Activated B cell treated with CpG ODN at 0.5 μM for 24 hours (primary cell): ENCODE measurements around the gene CADPS2. TPM values are rescaled to one million over a fixed set of nuclear protein-coding genes. Genes with fewer than 3 reads are reported as not detected.
"Not testable (repeated sequence)": the region's sequence is repeated elsewhere in the genome, so short reads cannot be mapped to it uniquely, and the experiment has no call there.

Experiments
- ATAC-seq: fragments of 200-7000 bp; cut with Tn5 transposase; one replicate; pipeline ENCODE4 v1.10.0; 2021; ENCODE audit warnings: low read depth, mild to moderate bottlenecking, moderate library complexity
- CTCF ChIA-PET: fragments of 350-600 bp; sonication (Branson Sonifier 250); formaldehyde crosslinking; loops from one replicate; lab custom pipeline; 2021; ENCODE audit warnings: antibody characterized with exemption; lab: Charles Lee
- POLR2A ChIA-PET: fragments of 350-600 bp; sonication (Branson Sonifier 250); formaldehyde crosslinking; loops from one replicate; lab custom pipeline; 2021; ENCODE audit warnings: antibody characterized with exemption; lab: Charles Lee
- DNase-seq: peaks from one replicate; pipeline ENCODE4 v3.0.0; 2022
- H3K27ac Mint-ChIP-seq: one replicate; pipeline ENCODE4 v1.8.0; 2020; ENCODE audit warnings: mixed read lengths
- H3K27me3 Mint-ChIP-seq: one replicate; pipeline ENCODE4 v1.8.0; 2021; ENCODE audit warnings: mixed read lengths
- H3K36me3 Mint-ChIP-seq: one replicate; pipeline ENCODE4 v1.8.0; 2021; ENCODE audit warnings: low read depth, mixed read lengths
- H3K4me1 Mint-ChIP-seq: one replicate; pipeline ENCODE4 v1.8.0; 2021; ENCODE audit warnings: mixed read lengths
- H3K4me3 Mint-ChIP-seq: one replicate; pipeline ENCODE4 v1.8.0; 2020; ENCODE audit warnings: mild to moderate bottlenecking, mixed read lengths
- H3K9me3 Mint-ChIP-seq: one replicate; pipeline ENCODE4 v1.8.0; 2020; ENCODE audit warnings: mixed read lengths
- CTCF ChIP-seq: fragments of 200-600 bp; IDR thresholded peaks from one replicate; pipeline ENCODE4 v1.8.0; 2022; ENCODE audit warnings: antibody characterized with exemption, mild to moderate bottlenecking
- intact Hi-C: fragments of 100-400 bp; cut with micrococcal nuclease; formaldehyde crosslinking; loops from one replicate; pipeline ENCODE4 v1.15.1; 2024
- total RNA-seq: library from RNA; stranded (reverse); gene quantifications from 2 replicates; pipeline ENCODE4 v1.2.3, GENCODE V29; 2022

The CADPS2 gene
- total RNA-seq, 1 donor from 2014 or later: not detected

GRCh38 chr7:122679813-122680212 lies 206.4 kb downstream of the CADPS2 start:
- Mint-ChIP-seq H3K36me3 (no peaks in the 10 kb centered on the region), H3K27me3 (no peaks in the 10 kb centered on the region), H3K4me1 (no peaks in the 10 kb centered on the region), H3K9me3 (no peaks in the 10 kb centered on the region), H3K27ac (no peak overlapping the region), H3K4me3 (no peak overlapping the region)
- ChIA-PET CTCF (no interaction called here), POLR2A (no interaction called here)
- intact Hi-C loops: no loop called here
- ATAC-seq (no peak), DNase-seq (no peak)
- TF ChIP-seq CTCF: no peak

- ATAC-seq, H3K4me3 Mint-ChIP-seq, H3K27ac Mint-ChIP-seq, POLR2A ChIA-PET, CTCF ChIA-PET, H3K27me3 Mint-ChIP-seq, H3K9me3 Mint-ChIP-seq, intact Hi-C loops, H3K36me3 Mint-ChIP-seq, H3K4me1 Mint-ChIP-seq, DNase-seq: not testable (repeated sequence)
These were observed 207.0 kb downstream of the CADPS2 start for GRCh38 chr7:122679269-122679709.

- Mint-ChIP-seq H3K4me1 (no peaks in the 10 kb centered on the region), H3K36me3 (no peaks in the 10 kb centered on the region), H3K27me3 (no peaks in the 10 kb centered on the region), H3K27ac (no peak overlapping the region), H3K9me3 (no peaks in the 10 kb centered on the region), H3K4me3 (no peak overlapping the region)
- DNase-seq: no peak
- TF ChIP-seq CTCF: no peak
- POLR2A ChIA-PET: no interaction called here
- CTCF ChIA-PET: no interaction called here
- intact Hi-C loops: no loop called here
- ATAC-seq: no peak
These were observed 209.1 kb downstream of the CADPS2 start for GRCh38 chr7:122677149-122677548.

- ATAC-seq (no peak), DNase-seq (no peak)
- intact Hi-C loops: no loop called here
- no peaks in the 10 kb centered on the region for H3K27me3 Mint-ChIP-seq
- no peak for TF ChIP-seq CTCF
- H3K4me3 Mint-ChIP-seq: no peak overlapping the region
- H3K9me3 Mint-ChIP-seq: no peaks in the 10 kb centered on the region
- CTCF ChIA-PET: no interaction called here
- POLR2A ChIA-PET: no interaction called here
- H3K4me1 Mint-ChIP-seq: no peaks in the 10 kb centered on the region
- H3K36me3 Mint-ChIP-seq: no peaks in the 10 kb centered on the region
- H3K27ac Mint-ChIP-seq: no peak overlapping the region
These were observed 209.8 kb downstream of the CADPS2 start for GRCh38 chr7:122676466-122676865.

- CTCF ChIA-PET: no interaction called here
- no peak for ATAC-seq
- no peak overlapping the region for H3K4me3 Mint-ChIP-seq
- H3K9me3 Mint-ChIP-seq: no peaks in the 10 kb centered on the region
- H3K36me3 Mint-ChIP-seq: no peaks in the 10 kb centered on the region
- H3K27me3 Mint-ChIP-seq: no peaks in the 10 kb centered on the region
- intact Hi-C loops: no loop called here
- POLR2A ChIA-PET: no interaction called here
- no peak for DNase-seq
- no peak overlapping the region for H3K27ac Mint-ChIP-seq
- no peak for TF ChIP-seq CTCF
- no peaks in the 10 kb centered on the region for H3K4me1 Mint-ChIP-seq
These were observed 210.6 kb downstream of the CADPS2 start for GRCh38 chr7:122675621-122676020.

GRCh38 chr7:122675011-122675410 lies 211.2 kb downstream of the CADPS2 start:
- no peak for DNase-seq
- Mint-ChIP-seq H3K4me1 (no peaks in the 10 kb centered on the region), H3K27ac (no peak overlapping the region), H3K9me3 (peaks cover 1% of the 10 kb centered on the region), H3K27me3 (no peaks in the 10 kb centered on the region), H3K36me3 (no peaks in the 10 kb centered on the region), H3K4me3 (no peak overlapping the region)
- TF ChIP-seq CTCF: no peak
- POLR2A ChIA-PET: no interaction called here
- ATAC-seq: no peak
- intact Hi-C loops: no loop called here
- CTCF ChIA-PET: no interaction called here
